WTC11 (cell line): ENCODE data around the gene TTC39B. TPM values are rescaled to one million over a fixed set of nuclear protein-coding genes. Genes with fewer than 3 reads are reported as not detected.

ENCODE experiments used
- ATAC-seq: fragments of 200-7000 bp; cut with Tn5 transposase; 2 replicates; pipeline ENCODE4 v1.10.0; 2021; ENCODE audit warnings: mild to moderate bottlenecking, moderate library complexity
- CTCF ChIA-PET: fragments of 300-600 bp; sonication (Branson Sonifier 250); formaldehyde crosslinking; loops from one replicate; lab custom pipeline; 2021; ENCODE audit warnings: antibody characterized with exemption; lab: Charles Lee
- POLR2A ChIA-PET: fragments of 350-600 bp; sonication (Branson Sonifier 250); formaldehyde crosslinking; loops from one replicate; lab custom pipeline; 2021; ENCODE audit warnings: antibody characterized with exemption; lab: Charles Lee
- DNase-seq: peaks from one replicate; pipeline ENCODE4 v3.0.0; 2021; ENCODE audit warnings: low spot score
- H3K27ac Mint-ChIP-seq: 2 replicates; pipeline ENCODE4 v1.8.0; 2021; ENCODE audit warnings: mixed read lengths
- H3K27me3 Mint-ChIP-seq: 2 replicates; pipeline ENCODE4 v1.8.0; 2021; ENCODE audit warnings: low read depth, mild to moderate bottlenecking, moderate library complexity, mixed read lengths
- H3K36me3 Mint-ChIP-seq: 2 replicates; pipeline ENCODE4 v1.8.0; 2021; ENCODE audit warnings: mixed read lengths
- H3K4me1 Mint-ChIP-seq: 2 replicates; pipeline ENCODE4 v1.8.0; 2022; ENCODE audit warnings: mixed read lengths
- H3K4me3 Mint-ChIP-seq: 2 replicates; pipeline ENCODE4 v1.8.0; 2021; ENCODE audit warnings: mild to moderate bottlenecking, moderate library complexity, mixed read lengths
- H3K9me3 Mint-ChIP-seq: 2 replicates; pipeline ENCODE4 v1.8.0; 2021; ENCODE audit warnings: mixed read lengths
- ELF4 ChIP-seq: sonication (generic); formaldehyde crosslinking; IDR thresholded peaks from 2 replicates; pipeline ENCODE4 v1.8.1; 2022; ENCODE audit warnings: low read depth, mild to moderate bottlenecking, moderate library complexity, missing genetic modification reagents
- ESRRA ChIP-seq: sonication (generic); formaldehyde crosslinking; IDR thresholded peaks from 2 replicates; pipeline ENCODE4 v1.8.1; 2022; ENCODE audit warnings: mild to moderate bottlenecking, missing genetic modification reagents, borderline replicate concordance
- GABPB1 ChIP-seq: sonication (generic); formaldehyde crosslinking; IDR thresholded peaks from 2 replicates; pipeline ENCODE4 v1.8.1; 2023; ENCODE audit warnings: mild to moderate bottlenecking, missing genetic modification reagents
- OVOL2 ChIP-seq: fragments of 250-450 bp; sonication (Bioruptor Pico); IDR thresholded peaks from 2 replicates; pipeline ENCODE4 v1.9.0; 2021; ENCODE audit warnings: mild to moderate bottlenecking, borderline replicate concordance
- total RNA-seq: library from RNA; stranded (reverse); gene quantifications from 3 replicates; pipeline ENCODE4 v1.2.3, GENCODE V29; 2021
- TF ChIP-seq, protein P1 (sequence below): sonication (generic); formaldehyde crosslinking; IDR thresholded peaks from 2 replicates; pipeline ENCODE4 v1.8.1; 2023; ENCODE audit warnings: mild to moderate bottlenecking, missing genetic modification reagents, borderline replicate concordance
- TF ChIP-seq, protein P2 (sequence below): sonication (generic); formaldehyde crosslinking; IDR thresholded peaks from 2 replicates; pipeline ENCODE4 v1.8.1; 2022; ENCODE audit warnings: mild to moderate bottlenecking, moderate library complexity, missing genetic modification reagents
- TF ChIP-seq, protein P3 (sequence below): fragments of 250-450 bp; sonication (Bioruptor Pico); IDR thresholded peaks from 2 replicates; pipeline ENCODE4 v1.9.0; 2021; ENCODE audit warnings: mild to moderate bottlenecking
- TF ChIP-seq, protein P4 (sequence below): sonication (generic); formaldehyde crosslinking; IDR thresholded peaks from 2 replicates; pipeline ENCODE4 v1.8.1; 2022; ENCODE audit warnings: missing genetic modification reagents, borderline replicate concordance
- TF ChIP-seq, protein P5 (sequence below): sonication (generic); formaldehyde crosslinking; conservative IDR thresholded peaks from 2 replicates; pipeline ENCODE4 v1.8.1; 2022; ENCODE audit warnings: mild to moderate bottlenecking, missing genetic modification reagents
- TF ChIP-seq, protein P6 (sequence below): sonication (generic); formaldehyde crosslinking; IDR thresholded peaks from 2 replicates; pipeline ENCODE4 v1.8.1; 2022; ENCODE audit warnings: mild to moderate bottlenecking, missing genetic modification reagents, moderate library complexity, borderline replicate concordance
- TF ChIP-seq, protein P7 (sequence below): fragments of 250-450 bp; sonication (Bioruptor Pico); IDR thresholded peaks from 2 replicates; pipeline ENCODE4 v2.1.2; 2022; ENCODE audit warnings: mild to moderate bottlenecking, moderate library complexity

Gene TTC39B
- total RNA-seq, 1 experiment from 2014 or later = 12.5 TPM

DNA sequence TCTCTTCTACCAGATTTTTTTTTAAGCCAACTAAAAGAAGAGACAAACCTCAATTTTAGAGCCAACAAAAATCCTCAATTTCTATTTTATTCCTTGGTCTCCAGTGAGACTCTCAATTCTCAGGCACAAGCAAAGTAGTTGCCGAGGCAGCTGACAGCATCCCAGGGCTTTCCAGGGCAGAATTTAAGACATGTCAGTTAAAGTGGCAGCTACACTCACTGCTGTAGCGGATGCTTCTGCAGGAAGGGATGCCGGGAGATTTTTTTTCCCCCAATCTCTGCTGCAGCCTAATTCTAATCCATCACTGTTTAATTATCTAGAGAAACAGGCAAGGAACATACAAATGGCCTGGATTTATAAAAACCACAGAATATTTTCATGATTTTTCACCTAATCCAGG, 57.0 kb downstream of the TTC39B start:
- Mint-ChIP-seq H3K36me3 (no peaks in the 10 kb centered on the region), H3K27ac (no peak overlapping the region), H3K9me3 (peaks cover 13% of the 10 kb centered on the region), H3K27me3 (no peaks in the 10 kb centered on the region), H3K4me1 (peaks cover 45% of the 10 kb centered on the region), H3K4me3 (no peak overlapping the region)
- DNase-seq (peak; percentile 16), ATAC-seq (peak; percentile 32)
- POLR2A ChIA-PET = no interaction called here
- TF ChIP-seq, protein P1, sequence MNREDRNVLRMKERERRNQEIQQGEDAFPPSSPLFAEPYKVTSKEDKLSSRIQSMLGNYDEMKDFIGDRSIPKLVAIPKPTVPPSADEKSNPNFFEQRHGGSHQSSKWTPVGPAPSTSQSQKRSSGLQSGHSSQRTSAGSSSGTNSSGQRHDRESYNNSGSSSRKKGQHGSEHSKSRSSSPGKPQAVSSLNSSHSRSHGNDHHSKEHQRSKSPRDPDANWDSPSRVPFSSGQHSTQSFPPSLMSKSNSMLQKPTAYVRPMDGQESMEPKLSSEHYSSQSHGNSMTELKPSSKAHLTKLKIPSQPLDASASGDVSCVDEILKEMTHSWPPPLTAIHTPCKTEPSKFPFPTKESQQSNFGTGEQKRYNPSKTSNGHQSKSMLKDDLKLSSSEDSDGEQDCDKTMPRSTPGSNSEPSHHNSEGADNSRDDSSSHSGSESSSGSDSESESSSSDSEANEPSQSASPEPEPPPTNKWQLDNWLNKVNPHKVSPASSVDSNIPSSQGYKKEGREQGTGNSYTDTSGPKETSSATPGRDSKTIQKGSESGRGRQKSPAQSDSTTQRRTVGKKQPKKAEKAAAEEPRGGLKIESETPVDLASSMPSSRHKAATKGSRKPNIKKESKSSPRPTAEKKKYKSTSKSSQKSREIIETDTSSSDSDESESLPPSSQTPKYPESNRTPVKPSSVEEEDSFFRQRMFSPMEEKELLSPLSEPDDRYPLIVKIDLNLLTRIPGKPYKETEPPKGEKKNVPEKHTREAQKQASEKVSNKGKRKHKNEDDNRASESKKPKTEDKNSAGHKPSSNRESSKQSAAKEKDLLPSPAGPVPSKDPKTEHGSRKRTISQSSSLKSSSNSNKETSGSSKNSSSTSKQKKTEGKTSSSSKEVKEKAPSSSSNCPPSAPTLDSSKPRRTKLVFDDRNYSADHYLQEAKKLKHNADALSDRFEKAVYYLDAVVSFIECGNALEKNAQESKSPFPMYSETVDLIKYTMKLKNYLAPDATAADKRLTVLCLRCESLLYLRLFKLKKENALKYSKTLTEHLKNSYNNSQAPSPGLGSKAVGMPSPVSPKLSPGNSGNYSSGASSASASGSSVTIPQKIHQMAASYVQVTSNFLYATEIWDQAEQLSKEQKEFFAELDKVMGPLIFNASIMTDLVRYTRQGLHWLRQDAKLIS = no peak
- TF ChIP-seq OVOL2 (CRISPR knock-in tag) (no peak), ESRRA (CRISPR knock-in tag) (no peak), GABPB1 (CRISPR knock-in tag) (no peak), ELF4 (no peak)
- TF ChIP-seq, protein P2, sequence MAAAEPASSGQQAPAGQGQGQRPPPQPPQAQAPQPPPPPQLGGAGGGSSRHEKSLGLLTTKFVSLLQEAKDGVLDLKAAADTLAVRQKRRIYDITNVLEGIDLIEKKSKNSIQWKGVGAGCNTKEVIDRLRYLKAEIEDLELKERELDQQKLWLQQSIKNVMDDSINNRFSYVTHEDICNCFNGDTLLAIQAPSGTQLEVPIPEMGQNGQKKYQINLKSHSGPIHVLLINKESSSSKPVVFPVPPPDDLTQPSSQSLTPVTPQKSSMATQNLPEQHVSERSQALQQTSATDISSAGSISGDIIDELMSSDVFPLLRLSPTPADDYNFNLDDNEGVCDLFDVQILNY (CRISPR knock-in tag) = no peak
- TF ChIP-seq, protein P3, sequence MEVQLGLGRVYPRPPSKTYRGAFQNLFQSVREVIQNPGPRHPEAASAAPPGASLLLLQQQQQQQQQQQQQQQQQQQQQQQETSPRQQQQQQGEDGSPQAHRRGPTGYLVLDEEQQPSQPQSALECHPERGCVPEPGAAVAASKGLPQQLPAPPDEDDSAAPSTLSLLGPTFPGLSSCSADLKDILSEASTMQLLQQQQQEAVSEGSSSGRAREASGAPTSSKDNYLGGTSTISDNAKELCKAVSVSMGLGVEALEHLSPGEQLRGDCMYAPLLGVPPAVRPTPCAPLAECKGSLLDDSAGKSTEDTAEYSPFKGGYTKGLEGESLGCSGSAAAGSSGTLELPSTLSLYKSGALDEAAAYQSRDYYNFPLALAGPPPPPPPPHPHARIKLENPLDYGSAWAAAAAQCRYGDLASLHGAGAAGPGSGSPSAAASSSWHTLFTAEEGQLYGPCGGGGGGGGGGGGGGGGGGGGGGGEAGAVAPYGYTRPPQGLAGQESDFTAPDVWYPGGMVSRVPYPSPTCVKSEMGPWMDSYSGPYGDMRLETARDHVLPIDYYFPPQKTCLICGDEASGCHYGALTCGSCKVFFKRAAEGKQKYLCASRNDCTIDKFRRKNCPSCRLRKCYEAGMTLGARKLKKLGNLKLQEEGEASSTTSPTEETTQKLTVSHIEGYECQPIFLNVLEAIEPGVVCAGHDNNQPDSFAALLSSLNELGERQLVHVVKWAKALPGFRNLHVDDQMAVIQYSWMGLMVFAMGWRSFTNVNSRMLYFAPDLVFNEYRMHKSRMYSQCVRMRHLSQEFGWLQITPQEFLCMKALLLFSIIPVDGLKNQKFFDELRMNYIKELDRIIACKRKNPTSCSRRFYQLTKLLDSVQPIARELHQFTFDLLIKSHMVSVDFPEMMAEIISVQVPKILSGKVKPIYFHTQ (CRISPR knock-in tag) = no peak
- TF ChIP-seq, protein P4, sequence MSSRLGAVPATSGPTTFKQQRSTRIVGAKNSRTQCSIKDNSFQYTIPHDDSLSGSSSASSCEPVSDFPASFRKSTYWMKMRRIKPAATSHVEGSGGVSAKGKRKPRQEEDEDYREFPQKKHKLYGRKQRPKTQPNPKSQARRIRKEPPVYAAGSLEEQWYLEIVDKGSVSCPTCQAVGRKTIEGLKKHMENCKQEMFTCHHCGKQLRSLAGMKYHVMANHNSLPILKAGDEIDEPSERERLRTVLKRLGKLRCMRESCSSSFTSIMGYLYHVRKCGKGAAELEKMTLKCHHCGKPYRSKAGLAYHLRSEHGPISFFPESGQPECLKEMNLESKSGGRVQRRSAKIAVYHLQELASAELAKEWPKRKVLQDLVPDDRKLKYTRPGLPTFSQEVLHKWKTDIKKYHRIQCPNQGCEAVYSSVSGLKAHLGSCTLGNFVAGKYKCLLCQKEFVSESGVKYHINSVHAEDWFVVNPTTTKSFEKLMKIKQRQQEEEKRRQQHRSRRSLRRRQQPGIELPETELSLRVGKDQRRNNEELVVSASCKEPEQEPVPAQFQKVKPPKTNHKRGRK = no peak
- TF ChIP-seq, protein P5, sequence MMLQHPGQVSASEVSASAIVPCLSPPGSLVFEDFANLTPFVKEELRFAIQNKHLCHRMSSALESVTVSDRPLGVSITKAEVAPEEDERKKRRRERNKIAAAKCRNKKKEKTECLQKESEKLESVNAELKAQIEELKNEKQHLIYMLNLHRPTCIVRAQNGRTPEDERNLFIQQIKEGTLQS (CRISPR knock-in tag) = no peak
- TF ChIP-seq, protein P6, sequence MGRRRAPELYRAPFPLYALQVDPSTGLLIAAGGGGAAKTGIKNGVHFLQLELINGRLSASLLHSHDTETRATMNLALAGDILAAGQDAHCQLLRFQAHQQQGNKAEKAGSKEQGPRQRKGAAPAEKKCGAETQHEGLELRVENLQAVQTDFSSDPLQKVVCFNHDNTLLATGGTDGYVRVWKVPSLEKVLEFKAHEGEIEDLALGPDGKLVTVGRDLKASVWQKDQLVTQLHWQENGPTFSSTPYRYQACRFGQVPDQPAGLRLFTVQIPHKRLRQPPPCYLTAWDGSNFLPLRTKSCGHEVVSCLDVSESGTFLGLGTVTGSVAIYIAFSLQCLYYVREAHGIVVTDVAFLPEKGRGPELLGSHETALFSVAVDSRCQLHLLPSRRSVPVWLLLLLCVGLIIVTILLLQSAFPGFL = no peak
- TF ChIP-seq, protein P7, sequence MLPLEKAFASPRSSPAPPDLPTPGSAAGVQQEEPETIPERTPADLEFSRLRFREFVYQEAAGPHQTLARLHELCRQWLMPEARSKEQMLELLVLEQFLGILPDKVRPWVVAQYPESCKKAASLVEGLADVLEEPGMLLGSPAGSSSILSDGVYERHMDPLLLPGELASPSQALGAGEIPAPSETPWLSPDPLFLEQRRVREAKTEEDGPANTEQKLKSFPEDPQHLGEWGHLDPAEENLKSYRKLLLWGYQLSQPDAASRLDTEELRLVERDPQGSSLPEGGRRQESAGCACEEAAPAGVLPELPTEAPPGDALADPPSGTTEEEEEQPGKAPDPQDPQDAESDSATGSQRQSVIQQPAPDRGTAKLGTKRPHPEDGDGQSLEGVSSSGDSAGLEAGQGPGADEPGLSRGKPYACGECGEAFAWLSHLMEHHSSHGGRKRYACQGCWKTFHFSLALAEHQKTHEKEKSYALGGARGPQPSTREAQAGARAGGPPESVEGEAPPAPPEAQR = no peak
- CTCF ChIA-PET = interaction anchor here (2.6 kb wide), 1 partner anchor 18 kb away, joined by 10 read pairs; no protein-coding TSS in a partner anchor
